GM21447 (cell line): ENCODE data around the gene INO80D.
"Not testable (repeated sequence)": the region's sequence is repeated elsewhere in the genome, so short reads cannot be mapped to it uniquely, and the experiment has no call there.

Source experiments
- ATAC-seq: cut with Tn5 transposase; IDR thresholded peaks from one replicate; pipeline ENCODE4 v1.9.1; 2021; ENCODE audit not compliant: unreplicated experiment

The INO80D gene

GRCh38 chr2:206084870-206085741 lies 868 bp downstream of the INO80D start:
- ATAC-seq = peak; percentile 26

GRCh38 chr2:206084439-206084869 lies 1.5 kb downstream of the INO80D start:
- peak; percentile 26 for ATAC-seq

DNA sequence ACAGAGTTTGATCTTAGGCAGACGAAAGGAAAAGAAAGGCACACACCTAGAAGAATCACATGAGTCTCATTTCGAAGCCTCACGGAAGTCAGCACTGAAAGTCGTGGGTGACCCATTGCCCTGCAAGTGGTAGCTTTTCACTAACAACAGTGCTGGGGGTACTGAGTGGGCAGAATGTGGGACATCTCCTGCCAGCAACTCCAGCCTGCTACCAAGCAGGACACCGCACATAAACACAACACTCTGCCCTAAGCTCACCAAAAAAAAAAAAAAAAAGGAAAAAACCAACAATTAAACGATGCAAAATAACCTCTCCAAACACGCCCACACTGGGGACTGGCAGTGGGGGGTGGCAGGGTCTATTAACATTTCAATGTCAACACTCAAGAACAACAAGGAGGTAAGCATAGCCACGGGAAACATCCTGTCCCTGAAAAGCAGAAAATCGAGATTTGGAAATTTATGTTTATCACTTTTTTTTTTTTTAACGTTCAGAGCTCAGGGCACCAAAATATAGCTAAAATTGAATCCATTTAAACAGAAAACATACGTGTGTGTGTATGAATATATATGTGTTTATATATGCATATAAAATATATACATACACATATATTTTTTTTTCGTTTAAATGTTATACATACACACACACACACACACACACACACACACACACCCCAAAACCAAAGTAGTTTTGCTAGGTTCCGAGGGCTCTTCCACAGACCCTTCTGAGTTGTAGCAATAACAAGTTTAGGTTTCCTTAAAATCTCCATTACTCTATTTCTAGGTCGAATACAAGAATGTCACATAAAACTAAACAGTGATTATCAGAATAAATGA lies 2.2 kb downstream of the INO80D start:
- no peak for ATAC-seq

GRCh38 chr2:206082298-206082843 lies 3.6 kb downstream of the INO80D start:
- ATAC-seq = no peak

- ATAC-seq = no peak
Measured at GRCh38 chr2:206080927-206081326, 5.0 kb downstream of the INO80D start.

DNA sequence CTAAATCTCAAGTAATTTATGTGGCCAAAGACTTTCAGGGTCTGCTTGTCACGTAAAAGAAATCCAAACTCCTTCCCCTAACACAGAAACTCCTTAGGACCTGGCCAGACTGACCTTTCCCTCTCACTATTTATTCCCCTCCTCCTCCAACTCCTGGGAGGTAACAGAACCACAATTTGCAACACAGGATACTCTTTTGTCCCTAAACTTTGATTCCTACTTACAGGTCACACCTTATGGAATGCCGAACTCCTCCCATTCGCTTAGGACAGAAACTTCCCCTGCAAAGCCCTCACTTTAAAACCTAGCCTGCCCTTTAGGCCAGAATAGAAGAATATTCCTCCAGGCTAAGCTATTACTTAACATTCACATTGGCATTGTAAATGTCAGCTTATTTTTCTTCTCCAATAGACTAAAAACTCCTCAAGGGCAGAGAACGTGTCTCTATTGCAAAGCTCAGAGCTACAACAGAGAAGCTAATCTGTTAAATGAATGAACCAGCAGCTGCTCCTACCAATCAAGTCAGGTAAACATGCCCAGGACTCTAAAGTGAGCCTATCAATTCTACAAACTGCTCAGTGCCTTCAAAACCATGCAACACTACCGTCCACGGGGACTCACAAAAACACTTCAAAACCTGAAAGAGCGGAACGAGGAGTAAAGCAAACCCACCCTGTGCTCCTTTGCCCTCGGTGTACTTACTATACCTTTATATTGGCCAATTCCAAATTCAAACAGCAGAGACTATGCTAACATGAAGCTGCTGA lies 6.1 kb downstream of the INO80D start:
- no peak for ATAC-seq

DNA sequence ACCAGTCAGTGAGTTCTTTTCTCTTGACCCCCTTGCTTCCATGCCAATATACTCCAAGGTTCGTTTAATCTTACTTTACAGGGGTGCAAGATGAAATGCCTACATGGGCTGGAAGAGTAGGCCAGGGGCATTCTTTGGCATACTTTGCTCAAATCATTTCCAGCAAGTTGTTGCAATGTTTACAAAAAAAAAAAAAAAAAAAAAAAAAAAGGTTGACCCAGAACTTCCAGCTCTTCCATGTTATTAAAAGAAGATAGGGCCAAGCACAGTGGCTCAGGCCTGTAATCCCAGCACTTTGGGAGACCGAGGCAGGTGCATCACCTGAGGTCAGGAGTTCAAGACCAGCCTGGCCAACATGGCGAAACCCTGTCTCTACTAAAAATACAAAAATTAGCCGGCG lies 8.1 kb downstream of the INO80D start:
- not testable (repeated sequence) for ATAC-seq

DNA sequence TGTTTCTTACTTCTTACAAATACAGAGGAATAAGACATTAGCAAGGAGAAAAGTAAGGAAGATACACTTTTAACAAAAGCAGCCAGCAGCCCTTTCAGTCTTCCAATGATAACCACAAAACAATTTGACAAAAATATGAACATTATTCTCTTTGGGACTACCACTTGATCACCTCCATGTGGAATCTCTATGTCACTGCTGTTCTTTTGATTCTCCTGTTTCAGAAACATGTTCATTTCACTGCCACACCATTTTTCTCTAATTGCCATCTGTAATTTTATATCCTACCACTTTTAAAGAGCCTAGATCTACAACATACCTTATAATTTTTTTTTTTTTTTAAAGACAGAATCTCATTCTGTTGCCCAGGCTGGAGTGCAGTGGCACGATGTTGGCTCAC lies 10.9 kb downstream of the INO80D start:
- no peak for ATAC-seq

DNA sequence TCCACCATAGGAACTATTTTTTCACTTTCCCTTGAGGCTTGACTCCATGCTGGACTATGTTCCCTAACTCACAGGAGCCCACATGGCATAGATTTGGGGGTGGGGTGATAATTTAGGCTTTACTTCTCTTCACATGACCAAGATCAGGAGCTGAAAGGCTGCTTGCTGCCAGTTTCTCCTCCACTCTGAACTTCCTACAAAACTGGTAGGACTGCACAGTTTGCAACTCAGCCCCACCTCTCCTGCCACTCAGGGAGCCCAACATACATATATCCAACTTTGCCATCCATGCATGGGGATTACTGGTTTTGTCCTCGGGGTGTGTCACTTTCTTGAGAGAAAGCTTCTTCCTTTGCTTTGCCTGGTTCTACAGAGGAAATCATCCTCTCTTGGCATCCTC lies 14.2 kb downstream of the INO80D start:
- ATAC-seq = no peak

DNA sequence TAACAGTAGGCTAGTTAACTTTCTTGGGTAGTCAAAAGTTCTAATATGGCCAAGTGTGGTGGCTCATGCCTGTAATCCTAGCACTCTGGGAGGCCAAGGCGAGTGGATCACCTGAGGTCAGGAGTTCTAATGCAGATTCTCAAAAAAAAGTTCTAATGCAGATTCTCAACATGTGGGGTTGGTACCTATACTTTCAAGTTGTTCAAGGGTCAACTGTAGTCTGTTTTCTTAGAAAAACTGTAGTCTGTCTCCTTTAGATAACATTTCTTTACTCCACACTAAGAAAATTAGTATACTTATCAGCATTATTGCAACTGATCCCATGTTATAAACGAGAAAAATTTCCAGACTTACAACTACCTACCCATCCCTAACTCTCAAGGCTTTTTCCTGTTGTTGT lies 16.6 kb downstream of the INO80D start:
- ATAC-seq = no peak

DNA sequence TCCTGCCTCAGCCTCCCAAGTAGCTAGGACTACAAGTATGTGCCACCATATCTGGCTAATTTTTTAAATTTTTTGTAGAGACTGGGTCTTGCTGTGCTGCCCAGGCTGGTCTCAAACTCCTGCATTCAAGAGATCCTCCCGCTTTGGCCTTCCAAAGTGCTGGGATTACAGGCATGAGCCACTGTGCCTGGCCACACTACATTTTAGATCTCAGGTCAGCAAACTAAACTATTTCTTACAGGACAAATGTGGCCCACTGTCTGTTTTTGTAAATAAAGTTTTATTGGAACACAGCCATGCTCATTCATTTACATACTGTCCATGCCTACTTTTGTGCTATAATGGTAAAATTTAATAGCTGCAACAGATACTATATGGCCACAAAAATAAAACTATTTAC lies 17.8 kb downstream of the INO80D start:
- no peak for ATAC-seq

DNA sequence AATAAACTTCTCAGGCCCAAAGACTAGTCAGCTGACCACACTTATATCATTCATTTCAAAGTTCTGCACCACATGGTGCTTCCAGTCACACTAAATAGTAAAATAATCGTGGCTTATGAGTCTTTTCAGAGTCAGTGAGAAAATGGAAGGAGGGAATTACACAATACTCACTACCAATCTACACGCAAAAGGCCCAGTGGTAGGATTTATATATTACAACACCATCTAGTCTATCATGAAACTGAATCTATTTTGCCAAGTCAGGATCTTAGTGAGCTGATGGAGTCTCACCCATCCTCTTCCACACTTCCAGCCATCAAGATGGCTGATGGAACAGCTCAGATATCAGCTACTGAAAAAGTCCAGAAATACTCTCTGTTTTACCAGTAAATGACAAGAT lies 21.9 kb downstream of the INO80D start:
- no peak for ATAC-seq

- ATAC-seq = no peak
Measured at GRCh38 chr2:206063635-206064034, 22.3 kb downstream of the INO80D start.

DNA sequence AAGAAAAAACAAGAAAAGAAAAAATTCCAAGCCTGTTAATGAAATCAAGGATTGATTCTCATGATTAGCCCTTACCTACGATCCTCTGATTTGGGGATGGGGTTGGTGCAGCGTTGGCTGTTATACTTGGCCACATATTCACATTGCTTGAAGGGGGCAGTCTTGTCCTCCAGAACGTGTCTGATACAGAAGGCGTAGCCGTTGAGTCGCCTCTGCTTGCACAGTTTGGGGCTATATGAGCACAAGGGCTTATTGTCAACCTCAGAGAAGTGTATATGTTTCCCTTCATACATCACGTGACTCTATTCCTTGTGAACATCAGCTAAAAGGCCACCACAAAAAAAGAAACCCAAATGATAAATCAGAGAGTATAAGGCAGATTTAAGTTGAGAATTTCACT lies 23.2 kb downstream of the INO80D start:
- ATAC-seq = no peak

DNA sequence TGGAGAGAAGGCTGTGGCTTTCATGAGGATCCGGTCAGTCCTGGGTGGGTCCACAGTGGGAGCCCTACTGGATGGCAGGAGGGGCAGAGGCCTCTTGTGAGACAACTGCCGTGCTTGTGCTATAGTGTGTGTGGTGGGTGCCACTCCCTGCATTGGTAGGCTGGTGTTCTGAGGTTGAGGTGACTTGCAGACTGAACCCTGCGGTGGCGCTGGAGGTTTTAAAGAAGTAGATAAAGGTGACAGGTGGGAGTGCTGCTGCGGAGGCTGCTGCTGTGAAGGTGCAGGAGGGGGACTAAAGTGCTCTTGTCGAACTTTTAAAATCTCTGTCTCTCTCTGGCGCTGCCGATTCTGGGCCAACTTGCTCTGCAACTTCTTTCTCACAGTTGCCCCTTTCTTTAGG lies 29.7 kb downstream of the INO80D start:
- ATAC-seq = no peak

DNA sequence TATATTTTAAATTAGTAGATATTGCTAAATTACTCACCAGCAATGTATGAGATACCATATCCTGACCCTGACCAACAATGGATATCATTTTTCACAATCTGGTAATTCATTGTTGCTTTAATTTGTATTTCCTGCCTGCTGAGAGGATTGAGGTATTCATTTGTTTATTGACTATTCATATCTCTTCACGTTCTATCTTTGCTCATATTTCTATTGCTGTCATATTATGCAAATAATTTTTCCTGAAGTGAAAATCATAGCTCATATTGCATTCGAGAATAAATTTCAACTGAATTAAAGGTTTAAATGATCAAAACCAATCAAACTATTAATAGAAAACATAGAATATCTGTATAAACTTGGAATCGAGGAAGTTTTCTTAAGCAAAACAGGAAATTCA lies 31.0 kb downstream of the INO80D start:
- ATAC-seq = no peak

DNA sequence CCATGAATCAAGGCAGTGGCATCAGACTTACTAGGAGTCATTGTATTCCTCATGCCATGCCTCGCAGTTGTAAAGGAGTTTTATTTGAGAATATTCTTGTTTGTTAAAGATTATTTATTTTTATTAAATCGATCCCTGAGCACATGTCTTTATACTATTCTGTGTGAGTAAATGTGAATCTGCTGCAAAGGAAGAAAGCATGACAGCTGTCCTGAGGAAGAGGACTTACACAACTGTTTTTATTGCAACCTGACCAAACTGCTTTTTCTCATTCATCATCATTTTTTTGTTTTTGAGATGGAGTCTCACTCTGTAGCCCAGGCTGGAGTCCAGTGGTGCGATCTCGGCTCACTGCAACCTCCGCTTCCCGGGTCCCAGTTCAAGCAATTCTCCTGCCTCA lies 34.1 kb downstream of the INO80D start:
- ATAC-seq = no peak

- ATAC-seq = no peak
Measured at GRCh38 chr2:206049392-206049791, 36.6 kb downstream of the INO80D start.

DNA sequence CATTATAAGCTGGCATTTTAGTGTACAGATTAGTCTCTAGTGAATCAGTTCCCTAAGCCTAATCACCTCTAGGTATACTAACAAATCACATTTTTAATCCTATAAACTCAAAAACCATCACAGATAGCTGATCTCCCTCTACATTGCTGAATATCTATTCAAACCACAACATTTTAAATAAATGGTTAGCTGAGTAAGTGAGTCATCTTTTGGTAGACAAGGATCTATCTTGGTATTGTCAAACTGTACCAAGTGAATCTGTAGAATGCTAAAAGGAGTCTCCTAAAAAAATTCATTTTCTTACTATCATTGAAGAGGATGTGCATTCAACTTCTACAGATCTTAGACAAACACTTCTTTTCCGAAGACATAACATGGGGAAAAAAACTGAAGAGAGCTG lies 40.7 kb downstream of the INO80D start:
- ATAC-seq = no peak

- ATAC-seq = no peak
Measured at GRCh38 chr2:206040525-206040924, 45.4 kb downstream of the INO80D start.

DNA sequence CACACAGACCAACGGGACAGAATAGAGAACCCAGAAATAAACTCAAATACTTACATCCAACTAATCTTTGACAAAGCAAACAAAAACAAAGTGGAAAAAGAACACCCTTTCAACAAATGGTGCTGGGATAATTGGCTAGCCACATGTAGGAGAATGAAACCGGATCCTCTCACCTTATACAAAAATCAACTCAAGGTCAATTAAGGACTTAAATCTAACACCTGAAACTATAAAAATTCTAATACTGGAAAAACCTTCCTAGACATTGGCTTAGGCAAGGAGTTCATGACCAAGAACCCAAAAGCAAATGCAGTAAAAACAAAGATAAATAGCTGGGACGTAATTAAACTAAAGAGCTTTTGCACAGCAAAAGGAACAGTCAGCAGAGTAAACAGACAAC lies 50.6 kb downstream of the INO80D start:
- ATAC-seq = not testable (repeated sequence)
